GM12878 (cell line): ENCODE results near the gene SERPINI1. TPM values are rescaled to one million over a fixed set of nuclear protein-coding genes. Genes with fewer than 3 reads are reported as not detected.

Experiments used
- ATAC-seq: fragments of 200-7000 bp; cut with Tn5 transposase; 3 replicates; pipeline ENCODE4 v1.9.1; 2020; ENCODE audit warnings: mild to moderate bottlenecking, moderate library complexity
- BruUV-seq: library from RNA; stranded (reverse); fragments of 400-500 nt; replicated peaks from 2 replicates; lab custom pipeline; 2021; lab: Mats Ljungman, UMichigan
- CTCF ChIA-PET: fragments of 300-600 bp; sonication (Branson Sonifier 250); formaldehyde crosslinking; extraction: SDS; loops from one replicate; lab custom pipeline; 2021; ENCODE audit warnings: inconsistent platforms; lab: Yijun Ruan, JAX
- POLR2A ChIA-PET: fragments of 350-600 bp; formaldehyde crosslinking; extraction: SDS; loops from one replicate; lab custom pipeline; 2021; ENCODE audit warnings: inconsistent platforms; lab: Charles Lee
- RAD21 ChIA-PET: fragments of 300-600 bp; sonication (Branson Sonifier 250); formaldehyde crosslinking; loops from one replicate; lab custom pipeline; 2023; ENCODE audit warnings: antibody characterized with exemption; ENCODE audit not compliant: unreplicated experiment; lab: Charles Lee
- SMC1A ChIA-PET: fragments of 300-600 bp; sonication (Branson Sonifier 250); formaldehyde crosslinking; loops from one replicate; lab custom pipeline; 2023; ENCODE audit not compliant: unreplicated experiment, uncharacterized antibody; lab: Charles Lee
- DNase-seq: peaks from one replicate; pipeline ENCODE4 v3.0.0-alpha.2; 2011; ENCODE audit warnings: low read depth, low spot score
- FAIRE-seq: peaks from 3 replicates; lab custom pipeline; 2011; peaks lifted over from hg19 to GRCh38; lab: Jason Lieb, UNC
- H2AFZ ChIP-seq: 2 replicates; pipeline ENCODE4 v1.6.0; 2011; ENCODE audit warnings: low read depth, low read length, control low read depth; ENCODE audit not compliant: control insufficient read depth
- H3K27ac ChIP-seq: 2 replicates; pipeline ENCODE4 v1.5.1; 2011; ENCODE audit warnings: control low read depth; ENCODE audit not compliant: control insufficient read depth, insufficient read depth
- H3K27me3 ChIP-seq, 2 experiments: replicated peaks in 1 of 2; 2 replicates each; pipeline versions ENCODE4 v1.6.0 to v1.6.1; 2011; ENCODE audit warnings: low read length in 1 of 2; ENCODE audit not compliant: control insufficient read depth in 2 of 2, insufficient read depth in 2 of 2
- H3K36me3 ChIP-seq, 2 experiments: 2 replicates each; pipeline ENCODE4 v1.5.1; 2011; ENCODE audit warnings: low read length in 1 of 2; ENCODE audit not compliant: control insufficient read depth in 2 of 2, insufficient read depth in 2 of 2
- H3K4me1 ChIP-seq: 2 replicates; pipeline ENCODE4 v1.6.1; 2011; ENCODE audit warnings: mild to moderate bottlenecking, low read length, moderate library complexity, mixed read lengths; ENCODE audit not compliant: control insufficient read depth, insufficient read depth
- H3K4me2 ChIP-seq: 2 replicates; pipeline ENCODE4 v1.6.0; 2011; ENCODE audit warnings: control low read depth; ENCODE audit not compliant: control insufficient read depth, insufficient read depth
- H3K4me3 ChIP-seq: fragments of 200-600 bp; sonication (generic); 2 replicates; pipeline ENCODE4 v1.5.1; 2016
- H3K79me2 ChIP-seq: 2 replicates; pipeline ENCODE4 v1.6.0; 2011; ENCODE audit warnings: low read length; ENCODE audit not compliant: control insufficient read depth, insufficient read depth
- H3K9ac ChIP-seq: 2 replicates; pipeline ENCODE4 v1.8.0; 2011; ENCODE audit warnings: low read length, control low read depth, mixed read lengths; ENCODE audit not compliant: control insufficient read depth, insufficient read depth
- H3K9me3 ChIP-seq: replicated peaks from 3 replicates; pipeline ENCODE4 v1.5.1; 2011; ENCODE audit warnings: mild to moderate bottlenecking, low read length; ENCODE audit not compliant: control insufficient read depth, insufficient read depth
- H4K20me1 ChIP-seq: 2 replicates; pipeline ENCODE4 v1.6.0; 2011; ENCODE audit not compliant: control insufficient read depth, insufficient read depth
- CUX1 ChIP-seq: IDR thresholded peaks from 2 replicates; pipeline ENCODE4 v1.6.1; 2012; ENCODE audit warnings: improper control_type of control experiment, low read depth, low read length; ENCODE audit not compliant: insufficient replicate concordance
- E2F4 ChIP-seq: IDR thresholded peaks from 2 replicates; pipeline ENCODE4 v1.6.1; 2012; ENCODE audit warnings: low read depth, low read length, improper control_type of control experiment
- ETV6 ChIP-seq, 2 experiments: fragments of 450-650 bp in 1 of 2; IDR thresholded peaks in 1 of 2; conservative IDR thresholded peaks in 1 of 2; 2 replicates each; pipeline ENCODE4 v1.6.1; 2014; ENCODE audit warnings: antibody characterized with exemption in 1 of 2, borderline replicate concordance in 1 of 2, low read depth in 1 of 2, mild to moderate bottlenecking in 1 of 2, moderate library complexity in 1 of 2
- FOXK2 ChIP-seq: fragments of 450-650 bp; IDR thresholded peaks from 2 replicates; pipeline ENCODE4 v1.6.1; 2017; ENCODE audit warnings: mild to moderate bottlenecking, moderate library complexity
- HDAC2 ChIP-seq: fragments of 200-600 bp; sonication (generic); IDR thresholded peaks from 2 replicates; pipeline ENCODE4 v1.6.1; 2017
- NFYB ChIP-seq: IDR thresholded peaks from 2 replicates; pipeline ENCODE4 v1.6.1; 2011; ENCODE audit warnings: low read depth, mild to moderate bottlenecking, low read length, improper control_type of control experiment, moderate library complexity; ENCODE audit not compliant: insufficient read depth
- NR2C1 ChIP-seq: fragments of 450-650 bp; IDR thresholded peaks from 2 replicates; pipeline ENCODE4 v1.6.1; 2017; ENCODE audit warnings: antibody characterized with exemption, mild to moderate bottlenecking, moderate library complexity
- NR2C2 ChIP-seq: IDR thresholded peaks from 2 replicates; pipeline ENCODE4 v1.6.1; 2011; ENCODE audit warnings: borderline replicate concordance, low read depth; ENCODE audit not compliant: control insufficient read depth, insufficient read length
- RB1 ChIP-seq: fragments of 450-650 bp; formaldehyde crosslinking; IDR thresholded peaks from 2 replicates; pipeline ENCODE4 v1.6.1; 2017; ENCODE audit warnings: mild to moderate bottlenecking, borderline replicate concordance
- RCOR1 ChIP-seq: conservative IDR thresholded peaks from 2 replicates; pipeline ENCODE4 v1.6.1; 2012; ENCODE audit warnings: low read depth, low read length, improper control_type of control experiment
- SMARCA5 ChIP-seq: fragments of 450-650 bp; IDR thresholded peaks from 2 replicates; pipeline ENCODE4 v1.6.1; 2017; ENCODE audit warnings: mild to moderate bottlenecking
- TBL1XR1 ChIP-seq: IDR thresholded peaks from 2 replicates; pipeline ENCODE4 v1.6.1; 2012; ENCODE audit warnings: low read depth, low read length, improper control_type of control experiment
- TCF3 ChIP-seq: IDR thresholded peaks from 2 replicates; pipeline ENCODE4 v1.6.1; 2012; ENCODE audit warnings: low read depth, mild to moderate bottlenecking, low read length, borderline replicate concordance; ENCODE audit not compliant: insufficient read depth
- WRNIP1 ChIP-seq: IDR thresholded peaks from 2 replicates; pipeline ENCODE4 v1.6.1; 2011; ENCODE audit warnings: low read depth, low read length, improper control_type of control experiment, borderline replicate concordance
- in situ Hi-C: fragments of 300-500 bp; cut with MboI; formaldehyde crosslinking; loops from 9 replicates; pipeline ENCODE4 v1.14.3; 2018; ENCODE audit warnings: mixed read lengths
- intact Hi-C: fragments of 100-400 bp; cut with micrococcal nuclease; formaldehyde crosslinking; loops from one replicate; pipeline ENCODE4 v1.14.2; 2022; ENCODE audit not compliant: unreplicated experiment
- polyA plus RNA-seq, 11 experiments: library from polyadenylated mRNA; depleted of rRNA in 4 of 11; unstranded in 6 of 11; stranded (reverse) in 5 of 11; fragments of >200 nt; fragmentation: Nextera tagmentation in 4 of 11; fragmentation: Illumina TruSeq in 1 of 11; extraction: Ambion mirVana in 4 of 11; extraction: Trizol in 1 of 11; gene quantifications; 1 replicate in 1 of 11; 2 replicates in 10 of 11; pipeline versions ENCODE4 v1.2.1 to v1.2.3, GENCODE V29; 2011 to 2016; ENCODE audit warnings: inconsistent platforms in 2 of 11, missing spikeins in 2 of 11, low read depth in 1 of 11
- total RNA-seq, 4 experiments: library from RNA; depleted of rRNA in 3 of 4; stranded (reverse); fragments of >200 nt in 3 of 4; fragmentation: Illumina TruSeq in 1 of 4; extraction: Trizol in 1 of 4; gene quantifications; 2 replicates each; pipeline versions ENCODE4 v1.2.1 to v1.2.3, GENCODE V29; 2013 to 2021

The SERPINI1 gene
- total and polyA plus RNA-seq, 10 of the 15 experiments (the other 5 are each of a cell fraction or from before 2014, with no cell fraction given): 1.5 to 7.6 (median 3.6) TPM

- Histone ChIP-seq H3K4me2 (no peak overlapping the region), H3K36me3 (no peaks in the 10 kb centered on the region), H3K9me3 (no peaks in the 10 kb centered on the region), H3K79me2 (no peaks in the 10 kb centered on the region), H3K27me3 (no peaks in the 10 kb centered on the region; a peak in 1 of 4 replicates), H3K27ac (no peak overlapping the region), H3K4me1 (no peaks in the 10 kb centered on the region), H3K4me3 (no peak overlapping the region), H4K20me1 (no peaks in the 10 kb centered on the region), H3K9ac (no peak overlapping the region), H2AFZ (no peak overlapping the region)
- SMC1A ChIA-PET: interaction anchor here (1.2 to 1.4 kb wide), 2 partner anchors 27 to 171 kb away, joined by 3 read pairs; no protein-coding TSS in a partner anchor
- FAIRE-seq (no peak), ATAC-seq (no peak), DNase-seq (no peak)
- CTCF ChIA-PET: interaction anchor here (1.6 kb wide), 1 partner anchor 170 kb away, joined by 4 read pairs; no protein-coding TSS in a partner anchor
- in situ Hi-C loops (no loop called here), intact Hi-C loops (no loop called here)
- TF ChIP-seq SMARCA5: no peak
- no peak for TF ChIP-seq TBL1XR1
- no peak for TF ChIP-seq FOXK2
- no peak for TF ChIP-seq RB1
- TF ChIP-seq HDAC2: no peak
- TF ChIP-seq NR2C2: no peak
- TF ChIP-seq E2F4: no peak
- TF ChIP-seq NFYB: no peak
- TF ChIP-seq CUX1: no peak
- TF ChIP-seq ETV6 (conservative IDR thresholded peaks at IDR 0.05 in 1 of 2, IDR thresholded peaks at IDR 0.05 in 1 of 2; ENCODE audit: borderline replicate concordance in 1 of 2, low read depth in 1 of 2): no peak
- TF ChIP-seq RCOR1: no peak
- no peak for TF ChIP-seq TCF3
- TF ChIP-seq WRNIP1: no peak
- TF ChIP-seq NR2C1: no peak
- BruUV-seq: no TSS peak
- POLR2A ChIA-PET: no interaction called here
- RAD21 ChIA-PET: no interaction called here
Observed at GRCh38 chr3:167854846-167855245, 119.3 kb downstream of the SERPINI1 start.
